GM12878 (cell line): ENCODE data around the gene AIF1L. TPM values are rescaled to one million over a fixed set of nuclear protein-coding genes. Genes with fewer than 3 reads are reported as not detected.
A peak's percentile ranks its signal among the peaks of the same experiment; 100 is the strongest.

Source experiments
- ATAC-seq: fragments of 200-7000 bp; cut with Tn5 transposase; 3 replicates; pipeline ENCODE4 v1.9.1; 2020; ENCODE audit warnings: mild to moderate bottlenecking, moderate library complexity
- Bru-seq: library from RNA; stranded (reverse); fragments of 400-500 nt; gene quantifications from one replicate; lab custom pipeline; 2021; lab: Mats Ljungman, UMichigan
- BruChase-seq, 2 experiments: library from RNA; stranded (reverse); fragments of 400-500 nt; gene quantifications; one replicate each; lab custom pipeline; 2021; lab: Mats Ljungman, UMichigan
- BruUV-seq: library from RNA; stranded (reverse); fragments of 400-500 nt; replicated peaks from 2 replicates; lab custom pipeline; 2021; lab: Mats Ljungman, UMichigan
- CTCF ChIA-PET: fragments of 300-600 bp; sonication (Branson Sonifier 250); formaldehyde crosslinking; extraction: SDS; loops from one replicate; lab custom pipeline; 2021; ENCODE audit warnings: inconsistent platforms; lab: Yijun Ruan, JAX
- POLR2A ChIA-PET: fragments of 350-600 bp; formaldehyde crosslinking; extraction: SDS; loops from one replicate; lab custom pipeline; 2021; ENCODE audit warnings: inconsistent platforms; lab: Charles Lee
- RAD21 ChIA-PET: fragments of 300-600 bp; sonication (Branson Sonifier 250); formaldehyde crosslinking; loops from one replicate; lab custom pipeline; 2023; ENCODE audit warnings: antibody characterized with exemption; ENCODE audit not compliant: unreplicated experiment; lab: Charles Lee
- SMC1A ChIA-PET: fragments of 300-600 bp; sonication (Branson Sonifier 250); formaldehyde crosslinking; loops from one replicate; lab custom pipeline; 2023; ENCODE audit not compliant: unreplicated experiment, uncharacterized antibody; lab: Charles Lee
- DNase-seq: peaks from one replicate; pipeline ENCODE4 v3.0.0-alpha.2; 2011; ENCODE audit warnings: low read depth, low spot score
- FAIRE-seq: peaks from 3 replicates; lab custom pipeline; 2011; peaks lifted over from hg19 to GRCh38; lab: Jason Lieb, UNC
- H2AFZ ChIP-seq: 2 replicates; pipeline ENCODE4 v1.6.0; 2011; ENCODE audit warnings: low read depth, low read length, control low read depth; ENCODE audit not compliant: control insufficient read depth
- H3K27ac ChIP-seq: 2 replicates; pipeline ENCODE4 v1.5.1; 2011; ENCODE audit warnings: control low read depth; ENCODE audit not compliant: control insufficient read depth, insufficient read depth
- H3K27me3 ChIP-seq, 2 experiments: replicated peaks in 1 of 2; 2 replicates each; pipeline versions ENCODE4 v1.6.0 to v1.6.1; 2011; ENCODE audit warnings: low read length in 1 of 2; ENCODE audit not compliant: control insufficient read depth in 2 of 2, insufficient read depth in 2 of 2
- H3K36me3 ChIP-seq, 2 experiments: 2 replicates each; pipeline ENCODE4 v1.5.1; 2011; ENCODE audit warnings: low read length in 1 of 2; ENCODE audit not compliant: control insufficient read depth in 2 of 2, insufficient read depth in 2 of 2
- H3K4me1 ChIP-seq: 2 replicates; pipeline ENCODE4 v1.6.1; 2011; ENCODE audit warnings: mild to moderate bottlenecking, low read length, moderate library complexity, mixed read lengths; ENCODE audit not compliant: control insufficient read depth, insufficient read depth
- H3K4me2 ChIP-seq: 2 replicates; pipeline ENCODE4 v1.6.0; 2011; ENCODE audit warnings: control low read depth; ENCODE audit not compliant: control insufficient read depth, insufficient read depth
- H3K4me3 ChIP-seq: fragments of 200-600 bp; sonication (generic); 2 replicates; pipeline ENCODE4 v1.5.1; 2016
- H3K79me2 ChIP-seq: 2 replicates; pipeline ENCODE4 v1.6.0; 2011; ENCODE audit warnings: low read length; ENCODE audit not compliant: control insufficient read depth, insufficient read depth
- H3K9ac ChIP-seq: 2 replicates; pipeline ENCODE4 v1.8.0; 2011; ENCODE audit warnings: low read length, control low read depth, mixed read lengths; ENCODE audit not compliant: control insufficient read depth, insufficient read depth
- H3K9me3 ChIP-seq: replicated peaks from 3 replicates; pipeline ENCODE4 v1.5.1; 2011; ENCODE audit warnings: mild to moderate bottlenecking, low read length; ENCODE audit not compliant: control insufficient read depth, insufficient read depth
- H4K20me1 ChIP-seq: 2 replicates; pipeline ENCODE4 v1.6.0; 2011; ENCODE audit not compliant: control insufficient read depth, insufficient read depth
- HDAC6 ChIP-seq: fragments of 200-600 bp; sonication (generic); IDR thresholded peaks from one replicate; pipeline ENCODE4 v1.8.0; 2017; ENCODE audit warnings: antibody characterized with exemption; ENCODE audit not compliant: unreplicated experiment
- NFIC ChIP-seq: IDR thresholded peaks from 2 replicates; pipeline ENCODE4 v1.6.1; 2012; ENCODE audit warnings: low read depth, mild to moderate bottlenecking, inconsistent platforms, low read length, moderate library complexity
- NFYA ChIP-seq: IDR thresholded peaks from 2 replicates; pipeline ENCODE4 v1.6.1; 2011; ENCODE audit warnings: low read depth, mild to moderate bottlenecking, low read length, improper control_type of control experiment, borderline replicate concordance
- SUZ12 ChIP-seq: fragments of 200-600 bp; sonication (generic); IDR thresholded peaks from one replicate; pipeline ENCODE4 v1.6.1; 2018; ENCODE audit warnings: antibody characterized with exemption, mild to moderate bottlenecking; ENCODE audit not compliant: unreplicated experiment
- WGBS: methylation state at CpG from one replicate; pipeline ENCODE4 v1.1.6; 2016; ENCODE audit warnings: low lambda C conversion rate; ENCODE audit not compliant: insufficient replicate concordance, insufficient coverage; ENCODE audit errors: missing lambda C conversion rate; 5-methylcytosine and 5-hydroxymethylcytosine counted together
- in situ Hi-C: fragments of 300-500 bp; cut with MboI; formaldehyde crosslinking; loops from 9 replicates; pipeline ENCODE4 v1.14.3; 2018; ENCODE audit warnings: mixed read lengths
- intact Hi-C: fragments of 100-400 bp; cut with micrococcal nuclease; formaldehyde crosslinking; loops from one replicate; pipeline ENCODE4 v1.14.2; 2022; ENCODE audit not compliant: unreplicated experiment
- long read RNA-seq, 2 experiments: library from polyadenylated mRNA; unstranded; transcript quantifications; one replicate each; pipeline ENCODE4 v2.0.0, GENCODE V29; 2019 to 2020
- polyA minus RNA-seq, 3 experiments: library from RNA; depleted of rRNA, polyadenylated mRNA; stranded (reverse); fragments of >200 nt; gene quantifications; 2 replicates each; pipeline ENCODE4 v1.2.3, GENCODE V29; 2011
- polyA plus RNA-seq, 11 experiments: library from polyadenylated mRNA; depleted of rRNA in 4 of 11; unstranded in 6 of 11; stranded (reverse) in 5 of 11; fragments of >200 nt; fragmentation: Nextera tagmentation in 4 of 11; fragmentation: Illumina TruSeq in 1 of 11; extraction: Ambion mirVana in 4 of 11; extraction: Trizol in 1 of 11; gene quantifications; 1 replicate in 1 of 11; 2 replicates in 10 of 11; pipeline versions ENCODE4 v1.2.1 to v1.2.3, GENCODE V29; 2011 to 2016; ENCODE audit warnings: inconsistent platforms in 2 of 11, missing spikeins in 2 of 11, low read depth in 1 of 11
- total RNA-seq, 4 experiments: library from RNA; depleted of rRNA in 3 of 4; stranded (reverse); fragments of >200 nt in 3 of 4; fragmentation: Illumina TruSeq in 1 of 4; extraction: Trizol in 1 of 4; gene quantifications; 2 replicates each; pipeline versions ENCODE4 v1.2.1 to v1.2.3, GENCODE V29; 2013 to 2021

Gene AIF1L
- not detected in 2 replicates for total RNA-seq (2013; cell fraction: nucleolus; rRNA removed)
- total RNA-seq (2014; rRNA removed) (not detected in 2 replicates), total RNA-seq (2014; rRNA removed; fragmentation: Illumina TruSeq; extraction: Trizol) (not detected in 2 replicates), total RNA-seq (2021) (0.15 TPM in 1 of 2 replicates, not detected in the other), polyA plus RNA-seq (2011; rRNA removed) (0.07 TPM in 1 of 2 replicates, not detected in the other), polyA plus RNA-seq (2014; fragmentation: Illumina TruSeq; extraction: Trizol) (not detected in 2 replicates), polyA plus RNA-seq (2014; fragmentation: Nextera tagmentation; extraction: Ambion mirVana) (not detected), polyA plus RNA-seq (2014; rRNA removed) (not detected in 2 replicates), polyA plus RNA-seq (2016; fragmentation: Nextera tagmentation; extraction: Ambion mirVana) (under 1 TPM in 1 of 2 experiments, not detected in 1; 0.08 TPM), polyA minus RNA-seq (2011; rRNA and poly(A)+ RNA removed) (not detected in 2 replicates), Bru-seq, nascent RNA (percentile 4 among the genes with signal in this experiment), BruChase-seq, experiment 1, labeled RNA remaining after a 6-hour chase (percentile 7 among the genes with signal in this experiment), BruChase-seq, experiment 2, labeled RNA remaining after a 2-hour chase (percentile 8 among the genes with signal in this experiment)
- polyA plus RNA-seq (2011; ENCODE audit: low read depth): not detected
- not detected in 2 replicates for polyA plus RNA-seq (2011; cell fraction: cytosol; rRNA removed)
- polyA plus RNA-seq (2011; cell fraction: nucleus; rRNA removed): not detected in 2 replicates
- 0.07 TPM in 1 of 2 replicates, not detected in the other for polyA plus RNA-seq (2012)
- polyA minus RNA-seq (2011; cell fraction: cytosol; rRNA and poly(A)+ RNA removed): not detected in 2 replicates
- polyA minus RNA-seq (2011; cell fraction: nucleus; rRNA and poly(A)+ RNA removed): not detected in 2 replicates
- long read RNA-seq, experiment 1: 0 reads
- long read RNA-seq, experiment 2: 0 reads

GRCh38 chr9:131096269-131097125 is at the start of gene AIF1L:
TSS of gene AIF1L (plus strand) at chr9:131096531. CDS start at chr9:131096630, 99 bp downstream.
- ChIA-PET CTCF (interaction anchor here (0.6 kb wide), 1 partner anchor 154 kb away, joined by 4 read pairs; no protein-coding TSS in a partner anchor), POLR2A (no interaction called here)
- Histone ChIP-seq H3K4me3 (no peak within 1 kb of the TSS), H3K4me1 (no peaks in the 10 kb centered on the region; the same call in 1 of the 2 replicates), H3K36me3 (no peaks in the 10 kb centered on the region), H4K20me1 (no peaks in the 10 kb centered on the region), H3K9me3 (no peaks in the 10 kb centered on the region), H3K4me2 (peak within 1 kb of the TSS; percentile 42; the same call in 1 of the 2 replicates), H2AFZ (no peak within 1 kb of the TSS), H3K27me3 (peaks cover 8 to 13% of the 10 kb centered on the region in 2 experiments; a peak in 3 of 4 replicates)
- in situ Hi-C loops (no loop called here), intact Hi-C loops (no loop called here)
- ATAC-seq (peak; percentile 30), FAIRE-seq (no peak), DNase-seq (no peak)
- WGBS: 3% methylated on average over 72 of the region's 99 CpGs
- TF ChIP-seq NFIC (no peak), SUZ12 (peak; percentile 80), HDAC6 (peak; percentile 31), NFYA (no peak)
- TF ChIP-seq, all 136 proteins: peak for 2
- Histone ChIP-seq H3K79me2 (no peaks in the 10 kb centered on the region), H3K9ac (no peak within 1 kb of the TSS), H3K27ac (no peak within 1 kb of the TSS)
- RAD21 ChIA-PET: no interaction called here
- BruUV-seq: no TSS peak
- SMC1A ChIA-PET: no interaction called here
